ENCODE measurements around the gene ZNF423. TPM values are rescaled to one million over a fixed set of nuclear protein-coding genes. Genes with fewer than 3 reads are reported as not detected.

The ZNF423 gene
- total and polyA plus RNA-seq, 12 donors, result 1.7 to 10.6 (median 5.5) TPM

DNA sequence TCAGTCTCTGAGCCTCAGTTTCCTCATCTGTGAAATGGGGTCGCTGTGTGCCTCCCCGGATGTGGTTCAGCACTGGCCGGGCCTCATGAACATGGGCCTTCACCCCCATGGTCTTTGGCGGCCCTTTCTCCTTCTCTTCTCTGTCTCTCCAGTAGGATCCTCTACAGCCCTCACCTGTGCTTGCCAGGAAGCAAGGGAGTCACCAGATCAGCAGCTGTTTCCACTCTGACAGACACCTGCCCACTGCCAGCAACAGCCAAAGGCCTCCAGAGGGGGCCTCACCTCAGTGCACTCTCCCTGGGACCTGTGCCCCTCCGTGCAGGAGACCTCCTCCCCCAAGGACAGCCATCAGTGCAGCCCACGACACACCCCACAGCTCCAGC is 392.9 kb downstream of the ZNF423 start:
- Histone ChIP-seq H3K27ac (no peak overlapping the region), H3K9me3 (replicated peaks in 1 of 3) (no peaks in the 10 kb centered on the region), H3K27me3 (peaks cover 7% of the 10 kb centered on the region), H3K4me1 (replicated peaks in 1 of 2) (no peaks in the 10 kb centered on the region), H3K36me3 (replicated peaks in 1 of 2) (no peaks in the 10 kb centered on the region), H3K4me3 (no peak overlapping the region)
- WGBS, 4 donors, result 65 to 86% (median 76%) methylated on average over 2 to 6 of the region's 6 CpGs
- TF ChIP-seq POLR2A (IDR thresholded peaks at IDR 0.05), result no peak
- TF ChIP-seq, protein P1, sequence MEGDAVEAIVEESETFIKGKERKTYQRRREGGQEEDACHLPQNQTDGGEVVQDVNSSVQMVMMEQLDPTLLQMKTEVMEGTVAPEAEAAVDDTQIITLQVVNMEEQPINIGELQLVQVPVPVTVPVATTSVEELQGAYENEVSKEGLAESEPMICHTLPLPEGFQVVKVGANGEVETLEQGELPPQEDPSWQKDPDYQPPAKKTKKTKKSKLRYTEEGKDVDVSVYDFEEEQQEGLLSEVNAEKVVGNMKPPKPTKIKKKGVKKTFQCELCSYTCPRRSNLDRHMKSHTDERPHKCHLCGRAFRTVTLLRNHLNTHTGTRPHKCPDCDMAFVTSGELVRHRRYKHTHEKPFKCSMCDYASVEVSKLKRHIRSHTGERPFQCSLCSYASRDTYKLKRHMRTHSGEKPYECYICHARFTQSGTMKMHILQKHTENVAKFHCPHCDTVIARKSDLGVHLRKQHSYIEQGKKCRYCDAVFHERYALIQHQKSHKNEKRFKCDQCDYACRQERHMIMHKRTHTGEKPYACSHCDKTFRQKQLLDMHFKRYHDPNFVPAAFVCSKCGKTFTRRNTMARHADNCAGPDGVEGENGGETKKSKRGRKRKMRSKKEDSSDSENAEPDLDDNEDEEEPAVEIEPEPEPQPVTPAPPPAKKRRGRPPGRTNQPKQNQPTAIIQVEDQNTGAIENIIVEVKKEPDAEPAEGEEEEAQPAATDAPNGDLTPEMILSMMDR (IDR thresholded peaks at IDR 0.05), result no peak
- intact Hi-C loops (cut with DNase I), result no loop called here
- peak in 3 of 7 donors; percentile 4 to 31 (median 9) for DNase-seq

DNA sequence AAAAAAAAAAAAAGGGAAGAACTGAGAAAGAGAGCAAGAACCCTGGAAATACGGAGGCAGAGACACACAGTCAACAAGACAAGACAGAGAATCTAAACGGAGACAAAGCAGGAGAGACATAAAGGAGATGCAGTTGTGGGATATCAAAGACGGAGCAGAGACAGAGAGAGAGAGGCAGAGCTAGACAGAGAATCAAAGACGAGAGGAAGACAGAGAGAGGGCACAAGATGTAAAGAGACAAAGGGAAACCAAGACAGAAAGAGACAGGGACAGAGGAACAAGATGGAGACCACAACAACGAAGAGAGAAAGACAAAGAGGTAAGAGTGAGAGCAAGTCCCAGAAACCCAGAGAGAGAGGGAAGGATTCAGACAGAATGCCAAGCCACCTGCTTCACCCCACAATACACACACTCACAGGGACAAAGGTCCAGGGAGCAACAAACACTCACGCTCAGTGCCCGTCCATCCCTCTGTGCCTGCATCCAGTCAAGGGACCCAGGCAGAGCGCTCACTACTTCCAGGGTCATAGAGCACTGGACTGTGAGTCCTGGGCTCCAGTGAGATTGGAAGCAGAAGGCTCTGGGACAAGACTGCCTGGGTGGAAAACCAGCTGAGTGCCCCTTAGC is 393.4 kb downstream of the ZNF423 start:
- Histone ChIP-seq H3K9me3 (replicated peaks in 1 of 3) (no peaks in the 10 kb centered on the region), H3K27ac (no peak overlapping the region), H3K4me1 (replicated peaks in 1 of 2) (no peaks in the 10 kb centered on the region), H3K4me3 (no peak overlapping the region), H3K36me3 (replicated peaks in 1 of 2) (no peaks in the 10 kb centered on the region), H3K27me3 (peaks cover 7% of the 10 kb centered on the region)
- intact Hi-C loops (cut with DNase I), result no loop called here
- TF ChIP-seq, protein P1 (IDR thresholded peaks at IDR 0.05), result no peak
- no peak for TF ChIP-seq POLR2A (IDR thresholded peaks at IDR 0.05)
- WGBS, 4 donors, result 83 to 92% (median 84%) methylated on average over 8 of the region's 8 CpGs
- peak in 2 of 7 donors; percentile 9 to 35 for DNase-seq

DNA sequence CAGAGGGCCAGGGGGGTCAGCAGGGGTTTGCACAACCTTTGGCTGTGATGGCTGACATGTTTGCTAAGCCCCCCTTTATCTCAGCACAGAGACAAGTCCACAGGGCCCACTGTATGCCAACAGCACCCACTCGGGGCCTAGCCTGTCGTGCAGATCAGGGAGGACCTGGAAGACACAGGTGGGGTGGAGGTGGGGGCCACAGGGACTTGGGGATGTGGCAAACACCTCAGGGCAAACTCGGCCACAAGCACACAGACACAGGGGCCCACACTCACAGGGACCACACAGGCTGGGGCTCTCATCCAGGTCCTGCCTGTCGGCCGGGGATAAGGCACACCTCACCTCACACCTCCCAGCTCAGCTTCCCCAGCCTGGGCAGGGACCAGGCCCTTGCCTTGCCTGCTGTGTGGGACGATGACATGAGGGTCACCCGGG is 394.4 kb downstream of the ZNF423 start:
- intact Hi-C loops (cut with DNase I), result no loop called here
- WGBS, 4 donors, result 82 to 94% (median 84%) methylated on average over 2 to 7 of the region's 7 CpGs
- no peaks in the 10 kb centered on the region for H3K4me1 ChIP-seq (replicated peaks in 1 of 2)
- H3K27ac ChIP-seq, result no peak overlapping the region
- TF ChIP-seq, protein P1 (IDR thresholded peaks at IDR 0.05), result no peak
- TF ChIP-seq POLR2A (IDR thresholded peaks at IDR 0.05), result no peak
- peak in 3 of 7 donors; percentile 8 to 23 (median 11) for DNase-seq
- no peaks in the 10 kb centered on the region for H3K36me3 ChIP-seq (replicated peaks in 1 of 2)
- no peaks in the 10 kb centered on the region for H3K9me3 ChIP-seq (replicated peaks in 1 of 3)
- H3K4me3 ChIP-seq, result no peak overlapping the region
- peaks cover 7% of the 10 kb centered on the region for H3K27me3 ChIP-seq

DNA sequence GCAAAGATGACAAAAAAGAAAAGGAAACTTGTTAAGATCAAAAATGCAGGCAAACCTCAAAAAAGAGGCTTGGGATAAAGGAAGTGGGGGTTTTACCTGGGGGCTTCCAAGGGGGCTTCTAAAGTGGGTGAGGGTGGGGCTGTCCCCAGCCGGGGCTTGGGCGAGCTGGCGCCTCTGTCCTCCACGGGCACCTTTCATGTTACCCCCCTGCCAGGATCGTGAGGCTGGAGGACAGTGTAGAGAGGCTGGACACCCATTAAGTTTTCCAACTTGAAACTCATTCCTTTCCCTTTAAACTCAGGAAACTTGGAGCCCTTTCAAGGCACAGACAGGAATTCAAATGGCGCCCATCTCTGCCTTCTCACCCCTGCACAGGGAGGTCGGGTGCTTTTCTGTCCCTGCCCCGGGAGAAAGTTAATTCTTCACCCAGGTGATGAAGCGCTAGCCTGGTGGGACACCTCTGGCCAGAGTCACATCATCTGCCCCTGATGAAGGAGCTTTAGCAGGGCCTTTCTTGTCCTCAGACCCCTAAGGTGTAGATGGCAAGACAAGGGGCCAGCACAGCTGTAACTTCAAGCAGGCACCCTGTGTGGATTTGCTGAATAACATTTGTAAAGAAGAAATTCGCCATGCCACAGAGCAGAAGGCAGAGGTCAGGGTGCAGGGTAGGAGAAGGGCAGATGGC is 395.0 kb downstream of the ZNF423 start:
- Histone ChIP-seq H3K36me3 (replicated peaks in 1 of 2) (no peaks in the 10 kb centered on the region), H3K27ac (no peak overlapping the region), H3K27me3 (peaks cover 7% of the 10 kb centered on the region), H3K4me1 (replicated peaks in 1 of 2) (no peaks in the 10 kb centered on the region), H3K9me3 (replicated peaks in 1 of 3) (no peaks in the 10 kb centered on the region), H3K4me3 (no peak overlapping the region)
- intact Hi-C loops (cut with DNase I), result no loop called here
- TF ChIP-seq, protein P1 (IDR thresholded peaks at IDR 0.05), result no peak
- TF ChIP-seq POLR2A (IDR thresholded peaks at IDR 0.05), result no peak
- peak in 2 of 7 donors; percentile 4 to 13 for DNase-seq
- WGBS, 4 donors, result 70 to 85% (median 78%) methylated on average over 9 to 10 of the region's 10 CpGs
